IPS-NIHi7 (cell line): ENCODE data around the gene TCF7L2.

Experiments
- DNase-seq: peaks from one replicate; pipeline ENCODE4 v3.0.0; 2012; ENCODE audit warnings: mixed read lengths; ENCODE audit errors: extremely low spot score

The TCF7L2 gene

DNA sequence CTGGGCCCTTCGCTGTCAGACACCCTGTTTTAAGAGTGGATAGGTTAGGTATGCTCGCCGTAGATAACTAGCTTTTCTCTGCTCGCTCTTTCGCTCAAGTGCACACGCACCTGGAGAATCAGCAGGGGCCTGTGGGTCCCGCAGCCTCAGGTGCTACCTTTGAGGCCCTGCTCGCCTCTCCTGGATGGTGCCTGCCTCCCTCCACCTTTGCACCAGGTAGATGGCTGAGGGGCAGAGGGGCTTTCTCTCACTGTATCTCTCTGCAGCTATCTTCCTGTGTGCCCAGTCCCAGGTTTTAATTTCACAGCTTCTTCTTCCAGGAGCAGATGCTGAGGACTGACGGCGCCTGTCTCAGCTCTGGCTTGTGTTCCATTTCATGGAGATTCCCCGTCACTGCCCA, 227.9 kb downstream of the TCF7L2 start:
- DNase-seq, result no peak

DNA sequence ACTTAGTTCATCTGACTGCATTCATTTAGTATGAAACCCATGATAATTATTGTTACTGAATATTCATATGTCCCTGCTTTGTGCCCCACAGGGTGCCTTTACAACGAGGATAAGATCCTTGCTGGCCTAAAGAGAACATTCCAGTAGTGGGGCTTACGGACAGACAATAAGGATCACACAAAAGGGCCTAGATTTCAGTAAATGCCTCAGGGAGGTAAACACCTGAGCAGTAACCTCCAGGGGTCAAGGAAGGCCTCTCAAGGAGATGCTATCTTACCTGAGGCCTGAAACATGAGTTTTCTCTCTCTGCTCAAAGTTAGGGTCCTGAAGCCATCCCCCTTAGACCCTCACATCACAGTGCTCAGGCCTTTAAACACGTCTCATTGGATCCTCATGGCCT, 228.7 kb downstream of the TCF7L2 start:
- DNase-seq, result no peak

DNA sequence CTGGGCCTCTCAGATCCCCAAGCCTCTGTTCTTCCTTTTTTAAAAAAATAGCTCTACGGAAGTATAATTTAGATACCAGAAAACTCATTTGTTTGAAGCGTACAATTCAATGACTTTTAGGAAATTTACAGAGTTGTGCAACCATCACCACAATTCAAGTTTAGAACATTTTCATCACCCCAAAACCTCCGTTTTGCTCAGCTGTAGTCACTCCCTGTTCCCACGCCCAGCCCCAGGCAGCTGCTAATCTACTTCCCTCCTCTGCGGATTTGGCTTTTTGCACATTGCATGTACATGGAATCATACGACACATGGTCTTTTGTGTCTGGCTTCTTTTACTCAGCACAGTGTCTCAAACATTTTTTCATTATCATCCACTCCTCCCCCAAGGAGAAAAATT, 229.2 kb downstream of the TCF7L2 start:
- DNase-seq, result no peak

DNA sequence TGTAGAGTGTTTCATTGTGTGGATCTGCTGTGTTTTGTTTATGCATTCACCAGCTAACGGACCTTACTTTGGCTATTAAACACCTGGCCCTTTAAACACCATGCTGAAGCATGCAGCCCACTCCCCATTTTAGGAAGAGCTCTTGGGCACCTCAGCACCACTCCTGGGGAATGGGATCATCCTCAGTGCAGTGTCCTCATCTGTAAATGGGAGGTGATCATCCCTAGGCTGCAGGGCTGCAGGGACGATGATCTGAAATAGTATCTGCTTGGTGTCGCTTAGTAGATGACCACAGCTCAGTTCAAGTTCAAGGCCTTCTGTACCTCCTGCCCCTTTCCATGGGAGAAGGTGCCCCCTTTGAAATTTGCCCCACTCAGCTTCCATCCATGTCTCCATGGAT, 229.9 kb downstream of the TCF7L2 start:
- DNase-seq, result no peak

DNA sequence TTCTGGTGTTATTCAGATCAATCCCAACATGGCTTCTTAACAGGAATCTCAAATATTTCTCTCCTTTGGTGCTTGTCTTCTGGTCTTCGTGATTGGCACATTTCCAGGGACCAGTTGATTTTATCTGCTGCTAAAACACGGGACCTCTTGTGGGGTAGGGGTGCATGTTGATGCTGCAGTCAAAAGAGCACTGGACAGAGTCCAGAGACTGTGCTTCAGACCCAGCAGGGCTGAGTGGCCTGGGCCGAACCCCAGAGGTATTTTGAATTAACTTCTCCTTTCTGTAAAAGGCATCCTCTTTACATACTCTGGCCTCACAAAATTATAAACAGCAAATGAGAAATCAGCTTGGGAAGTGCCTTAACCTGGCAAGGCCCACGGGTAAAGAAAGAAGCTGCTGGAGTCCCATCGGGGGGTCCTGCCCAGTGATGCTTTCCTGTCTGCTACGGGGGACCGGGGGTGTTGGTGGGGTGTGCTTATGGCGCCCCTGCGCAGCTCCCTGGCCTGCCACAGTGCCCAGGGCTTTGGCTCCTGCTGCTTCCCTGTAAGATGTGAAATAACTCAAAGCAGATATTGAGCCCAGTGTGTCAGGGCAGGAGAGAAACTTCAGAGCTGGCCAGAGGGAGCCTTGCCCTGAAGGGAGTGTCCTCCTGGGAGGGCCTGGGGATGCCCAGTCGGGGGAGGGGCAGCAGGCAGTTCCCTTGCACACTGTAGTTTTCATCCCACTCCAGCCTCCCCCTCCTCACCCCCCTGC, 230.5 kb downstream of the TCF7L2 start:
- DNase-seq, result no peak

DNA sequence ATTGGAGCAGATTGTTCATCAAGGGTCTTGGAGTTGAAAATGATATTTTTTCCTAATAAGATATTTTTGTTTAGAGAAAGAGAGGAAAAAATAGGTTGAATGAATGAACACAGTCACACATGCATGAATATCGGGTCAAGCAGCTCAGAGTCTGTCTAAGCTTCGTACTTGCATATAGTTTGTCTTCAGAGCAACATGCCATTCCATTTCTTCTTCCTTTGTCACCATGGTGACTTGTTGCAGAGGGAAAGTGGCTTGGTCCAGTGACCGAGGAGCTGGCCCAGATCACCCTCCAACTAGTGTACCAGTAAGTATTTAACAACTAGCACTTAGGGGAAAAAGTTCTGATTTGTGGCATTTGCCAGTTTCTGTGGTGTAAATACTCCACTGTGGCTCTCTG, 232.1 kb downstream of the TCF7L2 start:
- no peak for DNase-seq

DNA sequence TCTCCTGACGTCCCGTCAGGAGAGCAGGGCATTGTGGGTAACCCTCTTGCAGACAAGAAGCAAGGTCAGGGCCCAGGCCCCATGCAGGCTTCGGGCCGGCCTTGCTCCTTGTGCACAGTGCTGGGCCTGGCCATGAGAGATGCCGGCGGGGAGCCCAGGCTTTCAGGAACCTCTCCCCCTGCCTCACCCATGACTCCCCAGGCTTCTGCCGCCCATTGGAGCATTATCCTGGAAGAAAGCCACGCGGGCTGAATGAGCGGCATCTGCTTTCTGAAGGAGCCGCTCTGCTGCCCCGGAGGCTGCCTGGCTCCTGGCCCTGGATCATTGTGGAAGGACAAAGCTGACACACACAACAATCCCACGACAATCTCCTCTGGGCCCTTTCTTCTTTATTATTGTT, 233.5 kb downstream of the TCF7L2 start:
- DNase-seq, result no peak

DNA sequence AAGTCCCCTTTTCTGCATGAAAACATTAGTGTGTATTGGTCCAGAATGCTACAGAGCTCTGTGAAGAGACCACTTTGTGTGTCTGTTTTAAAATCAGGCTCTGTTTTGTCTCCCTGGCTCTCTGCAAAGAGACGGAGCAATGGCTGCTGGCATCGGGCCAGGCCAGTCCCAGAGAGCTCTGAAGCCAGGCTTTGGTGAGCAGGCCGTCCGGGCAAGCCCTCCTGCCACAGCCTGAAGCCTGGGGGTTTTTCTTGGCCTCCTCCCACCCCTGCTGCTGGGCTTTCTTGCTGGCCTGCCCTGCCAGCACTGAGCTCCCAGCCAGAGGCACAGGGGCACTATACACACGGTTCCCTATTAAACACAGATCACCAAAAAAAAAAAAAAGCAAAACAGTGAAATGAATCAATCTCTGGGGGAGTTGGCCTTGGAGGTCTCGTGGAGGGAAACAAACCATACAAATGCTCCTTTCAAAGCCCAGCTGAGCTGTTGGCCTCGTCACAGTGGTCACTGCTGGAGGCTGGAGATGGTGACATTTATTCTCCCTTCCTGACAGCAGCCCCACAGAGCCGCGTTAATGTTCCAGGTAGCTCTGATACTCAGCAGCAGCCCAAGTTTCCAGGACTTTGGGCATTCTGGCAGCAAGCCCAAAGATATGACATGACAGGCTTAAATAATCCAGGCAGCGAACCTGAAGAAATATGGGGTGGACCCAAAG, 237.2 kb downstream of the TCF7L2 start:
- peak; percentile 2 for DNase-seq

DNA sequence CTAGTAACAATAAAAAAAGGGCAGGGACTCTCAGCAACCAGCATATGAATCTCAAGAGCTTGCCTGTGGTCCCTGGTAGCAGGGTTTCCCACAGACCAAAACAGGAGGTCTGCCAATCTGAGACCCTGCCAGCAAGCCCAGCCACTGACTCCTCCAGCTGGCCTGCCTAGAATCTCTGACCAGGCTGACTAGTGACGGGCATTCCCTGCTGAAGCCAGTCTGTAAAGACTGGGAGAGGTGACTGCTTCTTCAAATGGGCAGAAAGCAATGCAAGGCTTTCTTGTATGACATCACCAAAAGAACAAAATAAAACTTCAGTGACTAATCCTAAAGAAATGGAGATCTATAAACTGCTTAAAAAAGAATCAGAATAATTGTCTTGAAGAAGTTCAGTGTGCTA, 249.4 kb downstream of the TCF7L2 start:
- no peak for DNase-seq

DNA sequence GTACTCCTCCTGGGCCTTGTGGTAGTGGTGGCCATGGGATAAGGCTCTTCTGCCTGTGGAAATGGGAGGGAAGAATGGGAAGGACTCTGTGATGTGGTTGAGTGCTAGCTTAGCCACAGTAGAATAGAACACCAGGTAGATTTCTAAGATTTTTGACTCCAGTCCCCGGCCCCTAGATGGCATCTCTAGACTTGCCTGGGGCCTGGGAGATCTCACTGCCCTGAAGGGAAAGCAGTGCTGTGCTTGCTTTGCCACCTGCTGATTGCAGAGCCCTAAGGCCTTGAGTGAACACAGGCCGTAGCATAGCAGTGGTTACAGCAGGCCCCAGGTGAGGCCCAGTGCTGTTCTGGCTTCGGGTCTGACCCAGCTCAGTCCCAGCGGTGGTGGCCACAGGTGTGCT, 252.0 kb downstream of the TCF7L2 start:
- DNase-seq, result no peak

DNA sequence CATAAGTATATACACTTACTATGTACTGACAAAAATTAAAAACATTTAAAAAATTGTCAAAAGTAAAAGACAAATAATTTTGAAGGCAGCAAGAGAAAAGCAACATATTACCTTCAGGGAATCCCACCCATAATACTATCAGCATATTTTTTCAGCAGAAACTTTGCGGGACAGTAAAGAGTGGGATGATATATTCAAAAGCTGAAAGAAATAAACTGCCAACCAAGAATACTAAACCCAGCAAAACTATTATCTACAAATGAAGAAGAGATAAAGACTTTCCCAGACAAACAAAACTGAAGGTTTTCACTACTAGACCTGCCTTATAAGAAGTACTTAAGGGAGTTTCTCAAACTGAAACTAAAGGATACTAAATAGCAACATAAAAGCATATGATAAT, 257.9 kb downstream of the TCF7L2 start:
- no peak for DNase-seq

DNA sequence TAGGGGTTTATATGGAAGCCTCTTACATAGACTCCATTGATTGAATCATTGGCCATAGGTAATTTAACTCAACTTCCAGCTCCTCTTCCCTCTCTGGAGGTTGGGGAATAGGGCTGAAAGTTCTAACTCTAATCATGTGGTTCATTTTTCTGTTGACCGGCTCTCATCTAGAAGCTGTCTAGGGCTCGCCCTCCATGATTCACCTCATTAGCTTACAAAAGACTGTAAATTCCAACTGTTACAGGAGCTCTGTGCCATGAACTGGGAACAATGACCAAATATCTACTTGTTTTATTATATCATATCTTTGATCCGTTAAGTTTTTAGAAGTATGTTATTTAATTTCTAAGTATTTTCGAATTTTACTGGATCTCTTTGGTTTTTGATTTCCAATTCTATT, 263.0 kb downstream of the TCF7L2 start:
- no peak for DNase-seq

DNA sequence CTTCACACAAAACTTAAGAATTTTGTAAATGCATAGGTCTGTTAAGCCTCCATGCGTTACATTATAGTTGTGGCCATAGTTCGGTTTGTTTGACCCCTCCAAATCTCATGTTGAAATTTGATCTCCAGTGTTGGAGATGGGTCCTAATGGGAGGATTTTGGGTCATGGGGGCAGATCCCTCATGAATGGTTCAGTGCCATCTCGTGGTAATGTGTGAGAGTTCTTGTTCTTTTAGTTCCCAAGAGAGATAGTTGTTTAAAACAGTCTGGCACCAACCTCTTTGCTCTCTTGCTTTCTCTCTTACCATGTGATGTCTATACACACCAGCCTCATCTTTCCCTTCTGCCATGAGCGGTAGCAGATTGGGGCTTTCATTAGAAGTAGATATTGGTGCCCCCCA, 264.3 kb downstream of the TCF7L2 start:
- no peak for DNase-seq

DNA sequence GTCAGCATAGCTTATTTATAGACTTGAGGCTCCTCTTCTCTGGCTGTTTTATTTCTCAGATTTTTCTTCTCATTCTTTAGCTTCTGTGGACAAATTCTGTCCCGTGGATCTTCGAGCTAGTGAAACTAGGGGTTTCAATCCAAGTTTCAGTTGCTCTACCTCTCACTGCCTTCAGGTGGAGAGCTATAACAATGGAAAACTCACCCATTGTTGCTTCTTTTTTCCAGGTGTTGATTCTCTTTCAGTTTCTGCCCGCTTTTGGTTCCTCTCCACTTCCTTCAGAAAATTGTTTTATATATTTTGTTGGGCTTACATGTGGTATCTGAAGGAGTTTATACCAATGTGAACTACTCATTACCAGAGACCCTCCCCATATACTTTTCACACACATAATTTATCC, 266.1 kb downstream of the TCF7L2 start:
- DNase-seq, result peak; percentile 52
